ENCODE data around the gene L3MBTL3.

The L3MBTL3 gene

GRCh38 chr6:129980821-129981220, 37.6 kb upstream of the L3MBTL3 start:
- no peak for TF ChIP-seq RAD21 (IDR thresholded peaks at IDR 0.05; ENCODE audit: low read depth)
- TF ChIP-seq TCF12 (IDR thresholded peaks at IDR 0.05; ENCODE audit: low read depth), result no peak
- no peak for TF ChIP-seq FOXM1 (IDR thresholded peaks at IDR 0.05; ENCODE audit: borderline replicate concordance, low read depth)
- no peak for TF ChIP-seq NFIC (IDR thresholded peaks at IDR 0.05)
- no peak for TF ChIP-seq EGR1 (IDR thresholded peaks at IDR 0.05)
- no peak for TF ChIP-seq REST (IDR thresholded peaks at IDR 0.05; ENCODE audit: low read depth)
- TF ChIP-seq EP300 (IDR thresholded peaks at IDR 0.05; ENCODE audit: borderline replicate concordance), result no peak
- no peak for TF ChIP-seq TAF1 (IDR thresholded peaks at IDR 0.05; ENCODE audit: low read depth)
- TF ChIP-seq YY1 (IDR thresholded peaks at IDR 0.05; ENCODE audit: low read depth), result no peak
- no peak for TF ChIP-seq USF1 (IDR thresholded peaks at IDR 0.05)
- TF ChIP-seq TEAD4 (IDR thresholded peaks at IDR 0.05), result no peak
- no peak for TF ChIP-seq CREB1 (IDR thresholded peaks at IDR 0.05; ENCODE audit: low read depth)
- no peak for TF ChIP-seq MAX (IDR thresholded peaks at IDR 0.05)
- no peak for TF ChIP-seq ZBTB7A (IDR thresholded peaks at IDR 0.05; ENCODE audit: low read depth)

GRCh38 chr6:129981598-129981997, 36.8 kb upstream of the L3MBTL3 start:
- no peak for TF ChIP-seq FOXM1 (IDR thresholded peaks at IDR 0.05; ENCODE audit: borderline replicate concordance, low read depth)
- peak; percentile 50 for TF ChIP-seq RAD21 (IDR thresholded peaks at IDR 0.05; ENCODE audit: low read depth)

- TF ChIP-seq REST (IDR thresholded peaks at IDR 0.05; ENCODE audit: low read depth) (no peak), CREB1 (IDR thresholded peaks at IDR 0.05; ENCODE audit: low read depth) (no peak), MAX (IDR thresholded peaks at IDR 0.05) (no peak), TAF1 (IDR thresholded peaks at IDR 0.05; ENCODE audit: low read depth) (no peak), USF1 (IDR thresholded peaks at IDR 0.05) (no peak), FOXM1 (IDR thresholded peaks at IDR 0.05; ENCODE audit: borderline replicate concordance, low read depth) (no peak), EP300 (IDR thresholded peaks at IDR 0.05; ENCODE audit: borderline replicate concordance) (no peak), NFIC (IDR thresholded peaks at IDR 0.05) (no peak), EGR1 (IDR thresholded peaks at IDR 0.05) (no peak)
These were observed 29.0 kb upstream of the L3MBTL3 start for GRCh38 chr6:129989396-129989795.

GRCh38 chr6:129992881-129993280, 25.5 kb upstream of the L3MBTL3 start:
- no peak for TF ChIP-seq TAF1 (IDR thresholded peaks at IDR 0.05; ENCODE audit: low read depth)
- no peak for TF ChIP-seq MAX (IDR thresholded peaks at IDR 0.05)
- TF ChIP-seq FOXM1 (IDR thresholded peaks at IDR 0.05; ENCODE audit: borderline replicate concordance, low read depth), result no peak
- TF ChIP-seq EP300 (IDR thresholded peaks at IDR 0.05; ENCODE audit: borderline replicate concordance), result no peak
- TF ChIP-seq CEBPB (IDR thresholded peaks at IDR 0.05), result no peak
- TF ChIP-seq CREB1 (IDR thresholded peaks at IDR 0.05; ENCODE audit: low read depth), result no peak
- TF ChIP-seq TEAD4 (IDR thresholded peaks at IDR 0.05), result no peak
- no peak for TF ChIP-seq RAD21 (IDR thresholded peaks at IDR 0.05; ENCODE audit: low read depth)
- TF ChIP-seq USF1 (IDR thresholded peaks at IDR 0.05), result no peak
- TF ChIP-seq NFIC (IDR thresholded peaks at IDR 0.05), result no peak
- TF ChIP-seq TCF12 (IDR thresholded peaks at IDR 0.05; ENCODE audit: low read depth), result no peak
- TF ChIP-seq YY1 (IDR thresholded peaks at IDR 0.05; ENCODE audit: low read depth), result no peak
- TF ChIP-seq EGR1 (IDR thresholded peaks at IDR 0.05), result no peak

GRCh38 chr6:129994410-129994809, 24.0 kb upstream of the L3MBTL3 start:
- TF ChIP-seq FOXM1 (IDR thresholded peaks at IDR 0.05; ENCODE audit: borderline replicate concordance, low read depth), result no peak
- no peak for TF ChIP-seq TCF12 (IDR thresholded peaks at IDR 0.05; ENCODE audit: low read depth)

- TF ChIP-seq YY1 (IDR thresholded peaks at IDR 0.05; ENCODE audit: low read depth) (no peak), CREB1 (IDR thresholded peaks at IDR 0.05; ENCODE audit: low read depth) (no peak), TCF12 (IDR thresholded peaks at IDR 0.05; ENCODE audit: low read depth) (no peak), EP300 (IDR thresholded peaks at IDR 0.05; ENCODE audit: borderline replicate concordance) (no peak), MAX (IDR thresholded peaks at IDR 0.05) (no peak), TEAD4 (IDR thresholded peaks at IDR 0.05) (no peak), USF1 (IDR thresholded peaks at IDR 0.05) (no peak), REST (IDR thresholded peaks at IDR 0.05; ENCODE audit: low read depth) (no peak), NFIC (IDR thresholded peaks at IDR 0.05) (no peak), FOXM1 (IDR thresholded peaks at IDR 0.05; ENCODE audit: borderline replicate concordance, low read depth) (no peak), RAD21 (IDR thresholded peaks at IDR 0.05; ENCODE audit: low read depth) (no peak)
These were observed 22.0 kb upstream of the L3MBTL3 start for GRCh38 chr6:129996387-129996786.
